Neural progenitor cell (in vitro differentiated cells): Measurements from ENCODE around the gene SELENOS.

Experiments
- EZH2 ChIP-seq: fragments of 200-600 bp; sonication (generic); IDR thresholded peaks from 2 replicates; pipeline ENCODE4 v1.6.1; 2017; ENCODE audit warnings: antibody characterized with exemption, mild to moderate bottlenecking, moderate library complexity
- TF ChIP-seq, protein P1 (sequence below): fragments of 200-600 bp; sonication (generic); IDR thresholded peaks from 2 replicates; pipeline ENCODE4 v1.5.1; 2017; ENCODE audit warnings: antibody characterized with exemption, mild to moderate bottlenecking

DNA sequence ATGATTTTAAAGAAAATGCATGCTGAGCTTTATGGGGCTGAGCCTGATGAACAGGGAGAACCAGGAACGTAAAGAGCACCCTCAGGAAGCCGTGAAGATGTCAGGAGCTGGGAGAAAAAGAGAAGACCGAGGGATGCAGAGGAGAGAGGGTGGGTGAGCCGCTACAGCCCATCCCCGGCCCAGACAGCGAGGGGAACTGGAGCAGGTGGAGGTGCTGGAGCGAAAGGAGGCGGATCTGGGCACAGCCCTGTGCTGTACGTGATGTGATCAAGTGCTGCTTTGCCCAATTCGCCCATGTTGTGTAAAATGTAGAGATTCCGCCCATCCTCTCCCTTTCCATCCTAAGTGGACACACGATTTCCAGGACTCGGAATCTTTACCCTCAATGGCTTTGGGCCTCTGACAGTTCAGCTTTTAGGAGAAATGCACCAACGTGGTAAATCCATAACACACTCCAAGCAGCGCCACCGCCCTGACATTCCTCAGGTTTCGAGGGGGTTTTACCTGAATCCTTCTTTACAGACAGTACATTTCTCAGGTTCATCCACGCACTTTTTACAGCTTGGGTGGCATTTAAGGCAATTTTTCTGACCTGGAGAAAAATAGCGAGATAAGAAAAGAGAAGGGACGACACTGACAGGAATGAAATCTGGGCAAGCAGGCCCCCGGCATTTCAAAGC, 44.9 kb upstream of the SELENOS start:
- TF ChIP-seq, protein P1, sequence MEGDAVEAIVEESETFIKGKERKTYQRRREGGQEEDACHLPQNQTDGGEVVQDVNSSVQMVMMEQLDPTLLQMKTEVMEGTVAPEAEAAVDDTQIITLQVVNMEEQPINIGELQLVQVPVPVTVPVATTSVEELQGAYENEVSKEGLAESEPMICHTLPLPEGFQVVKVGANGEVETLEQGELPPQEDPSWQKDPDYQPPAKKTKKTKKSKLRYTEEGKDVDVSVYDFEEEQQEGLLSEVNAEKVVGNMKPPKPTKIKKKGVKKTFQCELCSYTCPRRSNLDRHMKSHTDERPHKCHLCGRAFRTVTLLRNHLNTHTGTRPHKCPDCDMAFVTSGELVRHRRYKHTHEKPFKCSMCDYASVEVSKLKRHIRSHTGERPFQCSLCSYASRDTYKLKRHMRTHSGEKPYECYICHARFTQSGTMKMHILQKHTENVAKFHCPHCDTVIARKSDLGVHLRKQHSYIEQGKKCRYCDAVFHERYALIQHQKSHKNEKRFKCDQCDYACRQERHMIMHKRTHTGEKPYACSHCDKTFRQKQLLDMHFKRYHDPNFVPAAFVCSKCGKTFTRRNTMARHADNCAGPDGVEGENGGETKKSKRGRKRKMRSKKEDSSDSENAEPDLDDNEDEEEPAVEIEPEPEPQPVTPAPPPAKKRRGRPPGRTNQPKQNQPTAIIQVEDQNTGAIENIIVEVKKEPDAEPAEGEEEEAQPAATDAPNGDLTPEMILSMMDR: no peak
- no peak for TF ChIP-seq EZH2
